SKM-1 (cell line): Measurements from ENCODE around the gene JAML.

ENCODE experiments used
- DNase-seq: peaks from one replicate; lab custom pipeline; 2025; ENCODE audit not compliant: unreplicated experiment; lab: John Stamatoyannopoulos, UW

JAML gene

GRCh38 chr11:118217575-118217974 is 7.2 kb downstream of the JAML start:
- no peak for DNase-seq

- DNase-seq, result no peak
Measured at GRCh38 chr11:118216621-118217481, 8.0 kb downstream of the JAML start.

GRCh38 chr11:118215765-118216164 is 9.0 kb downstream of the JAML start:
- DNase-seq, result no peak

GRCh38 chr11:118215262-118215661 is 9.5 kb downstream of the JAML start:
- DNase-seq, result no peak

- peak; percentile 94 for DNase-seq
Measured at GRCh38 chr11:118214210-118214914, 10.4 kb downstream of the JAML start.

- DNase-seq, result no peak
Measured at GRCh38 chr11:118213781-118214180, 11.0 kb downstream of the JAML start.

- no peak for DNase-seq
Measured at GRCh38 chr11:118213201-118213600, 11.6 kb downstream of the JAML start.

- DNase-seq, result peak; percentile 77
Measured at GRCh38 chr11:118212781-118213191, 12.0 kb downstream of the JAML start.

GRCh38 chr11:118212131-118212725 is 12.6 kb downstream of the JAML start:
- peak; percentile 55 for DNase-seq

GRCh38 chr11:118211006-118211405 is 13.8 kb downstream of the JAML start:
- no peak for DNase-seq

- DNase-seq, result no peak
Measured at GRCh38 chr11:118210323-118210722, 14.5 kb downstream of the JAML start.

- no peak for DNase-seq
Measured at GRCh38 chr11:118209033-118209432, 15.8 kb downstream of the JAML start.

GRCh38 chr11:118207079-118207478 is 17.7 kb downstream of the JAML start:
- DNase-seq, result no peak

GRCh38 chr11:118206391-118207031 is 18.3 kb downstream of the JAML start:
- peak; percentile 69 for DNase-seq

GRCh38 chr11:118205606-118206378 is 19.0 kb downstream of the JAML start:
- no peak for DNase-seq

GRCh38 chr11:118202599-118203422 is 22.0 kb downstream of the JAML start:
- DNase-seq, result no peak

- no peak for DNase-seq
Measured at GRCh38 chr11:118201966-118202365, 22.8 kb downstream of the JAML start.

- no peak for DNase-seq
Measured at GRCh38 chr11:118200901-118201680, 23.7 kb downstream of the JAML start.

- DNase-seq, result no peak
Measured at GRCh38 chr11:118200497-118200896, 24.3 kb downstream of the JAML start.
